ENCODE results near the gene LSG1.

DNA sequence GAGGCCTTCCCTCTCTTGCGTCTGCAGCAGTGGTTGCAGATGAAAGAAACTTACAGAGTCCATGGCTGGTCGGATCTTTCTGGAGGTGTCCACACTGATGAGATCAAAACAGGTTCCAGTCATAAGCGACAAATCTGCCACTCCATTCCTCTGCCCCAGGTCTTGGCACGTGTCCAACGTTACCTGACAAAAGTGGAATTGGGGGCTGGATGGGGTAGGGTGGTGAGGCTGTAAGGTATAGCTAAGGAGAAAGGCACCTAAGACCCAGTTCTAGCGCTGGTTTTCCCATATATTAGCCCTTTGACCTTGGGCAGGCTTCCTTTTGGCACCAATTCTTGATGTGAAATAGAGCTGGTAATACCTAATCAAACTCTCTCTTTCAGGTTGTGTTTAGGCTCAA lies 24.7 kb upstream of the LSG1 start:
- TF ChIP-seq, protein P1, sequence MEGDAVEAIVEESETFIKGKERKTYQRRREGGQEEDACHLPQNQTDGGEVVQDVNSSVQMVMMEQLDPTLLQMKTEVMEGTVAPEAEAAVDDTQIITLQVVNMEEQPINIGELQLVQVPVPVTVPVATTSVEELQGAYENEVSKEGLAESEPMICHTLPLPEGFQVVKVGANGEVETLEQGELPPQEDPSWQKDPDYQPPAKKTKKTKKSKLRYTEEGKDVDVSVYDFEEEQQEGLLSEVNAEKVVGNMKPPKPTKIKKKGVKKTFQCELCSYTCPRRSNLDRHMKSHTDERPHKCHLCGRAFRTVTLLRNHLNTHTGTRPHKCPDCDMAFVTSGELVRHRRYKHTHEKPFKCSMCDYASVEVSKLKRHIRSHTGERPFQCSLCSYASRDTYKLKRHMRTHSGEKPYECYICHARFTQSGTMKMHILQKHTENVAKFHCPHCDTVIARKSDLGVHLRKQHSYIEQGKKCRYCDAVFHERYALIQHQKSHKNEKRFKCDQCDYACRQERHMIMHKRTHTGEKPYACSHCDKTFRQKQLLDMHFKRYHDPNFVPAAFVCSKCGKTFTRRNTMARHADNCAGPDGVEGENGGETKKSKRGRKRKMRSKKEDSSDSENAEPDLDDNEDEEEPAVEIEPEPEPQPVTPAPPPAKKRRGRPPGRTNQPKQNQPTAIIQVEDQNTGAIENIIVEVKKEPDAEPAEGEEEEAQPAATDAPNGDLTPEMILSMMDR (conservative IDR thresholded peaks at IDR 0.05 in 1 of 2, IDR thresholded peaks at IDR 0.05 in 1 of 2; ENCODE audit: extremely low read depth in 1 of 2, insufficient read depth in 1 of 2, low read depth in 1 of 2, low read length in 2 of 2) = no peak
- no peak for TF ChIP-seq EZH2 (IDR thresholded peaks at IDR 0.05; ENCODE audit: borderline replicate concordance, low read length)

Data from mammary epithelial cell (primary cell).